ENCODE results near the gene TRIP13. TPM values are rescaled to one million over a fixed set of nuclear protein-coding genes. Genes with fewer than 3 reads are reported as not detected.

The TRIP13 gene
- total and polyA plus RNA-seq, 2 donors: 1.6 to 8.7 TPM

GRCh38 chr5:955886-956761 is 63.4 kb downstream of the TRIP13 start:
- no peak overlapping the region for H3K4me3 ChIP-seq (ENCODE audit: low read depth, low read length)
- WGBS: 88% methylated on average over 32 of the region's 32 CpGs
- H3K27ac ChIP-seq (ENCODE audit: low read depth): no peak overlapping the region
- no peak for DNase-seq (ENCODE audit: extremely low spot score)
- H3K36me3 ChIP-seq (ENCODE audit: insufficient read depth): no peaks in the 10 kb centered on the region
- H3K4me1 ChIP-seq (ENCODE audit: insufficient read depth): no peaks in the 10 kb centered on the region

- DNase-seq (ENCODE audit: extremely low spot score): peak; percentile 29
- no peak overlapping the region for H3K27ac ChIP-seq (ENCODE audit: low read depth)
- H3K4me3 ChIP-seq (ENCODE audit: low read depth, low read length): no peak overlapping the region
- no peaks in the 10 kb centered on the region for H3K36me3 ChIP-seq (ENCODE audit: insufficient read depth)
- no peaks in the 10 kb centered on the region for H3K4me1 ChIP-seq (ENCODE audit: insufficient read depth)
- 35% methylated on average over 26 of the region's 26 CpGs for WGBS
Observed at GRCh38 chr5:956941-957747, 64.5 kb downstream of the TRIP13 start.

- Histone ChIP-seq H3K4me3 (ENCODE audit: low read depth, low read length) (no peak overlapping the region), H3K27ac (ENCODE audit: low read depth) (no peak overlapping the region)
Observed at GRCh38 chr5:957748-958485, 65.2 kb downstream of the TRIP13 start.

GRCh38 chr5:958701-959571 is 66.3 kb downstream of the TRIP13 start:
- DNase-seq (ENCODE audit: extremely low spot score): no peak
- 75% methylated on average over 48 of the region's 48 CpGs for WGBS
- Histone ChIP-seq H3K36me3 (ENCODE audit: insufficient read depth) (no peaks in the 10 kb centered on the region), H3K4me3 (ENCODE audit: low read depth, low read length) (no peak overlapping the region), H3K4me1 (ENCODE audit: insufficient read depth) (no peaks in the 10 kb centered on the region), H3K27ac (ENCODE audit: low read depth) (no peak overlapping the region)

More at GRCh38 chr5:957748-958485, 65.2 kb downstream of the TRIP13 start:
- 85% methylated on average over 23 of the region's 23 CpGs for WGBS
- Histone ChIP-seq H3K36me3 (ENCODE audit: insufficient read depth) (no peaks in the 10 kb centered on the region), H3K4me1 (ENCODE audit: insufficient read depth) (no peaks in the 10 kb centered on the region)
- DNase-seq (ENCODE audit: extremely low spot score): no peak

GRCh38 chr5:959581-960531 is 67.2 kb downstream of the TRIP13 start:
- no peak for DNase-seq (ENCODE audit: extremely low spot score)
- WGBS: 93% methylated on average over 47 of the region's 47 CpGs
- Histone ChIP-seq H3K27ac (ENCODE audit: low read depth) (no peak overlapping the region), H3K4me1 (ENCODE audit: insufficient read depth) (no peaks in the 10 kb centered on the region), H3K36me3 (ENCODE audit: insufficient read depth) (no peaks in the 10 kb centered on the region), H3K4me3 (ENCODE audit: low read depth, low read length) (no peak overlapping the region)

- Histone ChIP-seq H3K36me3 (ENCODE audit: insufficient read depth) (no peaks in the 10 kb centered on the region), H3K4me1 (ENCODE audit: insufficient read depth) (no peaks in the 10 kb centered on the region), H3K4me3 (ENCODE audit: low read depth, low read length) (no peak overlapping the region), H3K27ac (ENCODE audit: low read depth) (no peak overlapping the region)
- 84% methylated on average over 7 of the region's 7 CpGs for WGBS
- no peak for DNase-seq (ENCODE audit: extremely low spot score)
Observed at GRCh38 chr5:960551-960950, 67.9 kb downstream of the TRIP13 start.

- 86% methylated on average over 27 of the region's 27 CpGs for WGBS
- H3K27ac ChIP-seq (ENCODE audit: low read depth): no peak overlapping the region
- no peaks in the 10 kb centered on the region for H3K4me1 ChIP-seq (ENCODE audit: insufficient read depth)
- no peak overlapping the region for H3K4me3 ChIP-seq (ENCODE audit: low read depth, low read length)
- H3K36me3 ChIP-seq (ENCODE audit: insufficient read depth): no peaks in the 10 kb centered on the region
- no peak for DNase-seq (ENCODE audit: extremely low spot score)
Observed at GRCh38 chr5:961002-961710, 68.5 kb downstream of the TRIP13 start.

GRCh38 chr5:961711-962240 is 69.1 kb downstream of the TRIP13 start:
- H3K27ac ChIP-seq (ENCODE audit: low read depth): no peak overlapping the region
- no peak for DNase-seq (ENCODE audit: extremely low spot score)
- H3K36me3 ChIP-seq (ENCODE audit: insufficient read depth): no peaks in the 10 kb centered on the region
- no peak overlapping the region for H3K4me3 ChIP-seq (ENCODE audit: low read depth, low read length)
- 92% methylated on average over 24 of the region's 24 CpGs for WGBS
- no peaks in the 10 kb centered on the region for H3K4me1 ChIP-seq (ENCODE audit: insufficient read depth)

GRCh38 chr5:962386-962785 is 69.7 kb downstream of the TRIP13 start:
- DNase-seq (ENCODE audit: extremely low spot score): no peak
- H3K4me1 ChIP-seq (ENCODE audit: insufficient read depth): no peaks in the 10 kb centered on the region
- no peak overlapping the region for H3K27ac ChIP-seq (ENCODE audit: low read depth)
- no peak overlapping the region for H3K4me3 ChIP-seq (ENCODE audit: low read depth, low read length)
- 94% methylated on average over 15 of the region's 15 CpGs for WGBS
- no peaks in the 10 kb centered on the region for H3K36me3 ChIP-seq (ENCODE audit: insufficient read depth)

GRCh38 chr5:962801-963200 is 70.1 kb downstream of the TRIP13 start:
- 94% methylated on average over 12 of the region's 12 CpGs for WGBS
- Histone ChIP-seq H3K4me1 (ENCODE audit: insufficient read depth) (no peaks in the 10 kb centered on the region), H3K4me3 (ENCODE audit: low read depth, low read length) (no peak overlapping the region), H3K36me3 (ENCODE audit: insufficient read depth) (no peaks in the 10 kb centered on the region), H3K27ac (ENCODE audit: low read depth) (no peak overlapping the region)
- DNase-seq (ENCODE audit: extremely low spot score): no peak

GRCh38 chr5:963310-963672 is 70.6 kb downstream of the TRIP13 start:
- no peak overlapping the region for H3K27ac ChIP-seq (ENCODE audit: low read depth)

More at GRCh38 chr5:963310-963672, 70.6 kb downstream of the TRIP13 start:
- Histone ChIP-seq H3K4me1 (ENCODE audit: insufficient read depth) (no peaks in the 10 kb centered on the region), H3K36me3 (ENCODE audit: insufficient read depth) (no peaks in the 10 kb centered on the region), H3K4me3 (ENCODE audit: low read depth, low read length) (no peak overlapping the region)
- DNase-seq (ENCODE audit: extremely low spot score): no peak
- 82% methylated on average over 10 of the region's 10 CpGs for WGBS

Measured in urinary bladder (tissue), 4 donors.